ENCODE measurements around the gene TIGD4. TPM values are rescaled to one million over a fixed set of nuclear protein-coding genes. Genes with fewer than 3 reads are reported as not detected.

Gene TIGD4
- polyA plus RNA-seq (2012; ENCODE audit: low read depth, missing spikeins), result 0.22 TPM

DNA sequence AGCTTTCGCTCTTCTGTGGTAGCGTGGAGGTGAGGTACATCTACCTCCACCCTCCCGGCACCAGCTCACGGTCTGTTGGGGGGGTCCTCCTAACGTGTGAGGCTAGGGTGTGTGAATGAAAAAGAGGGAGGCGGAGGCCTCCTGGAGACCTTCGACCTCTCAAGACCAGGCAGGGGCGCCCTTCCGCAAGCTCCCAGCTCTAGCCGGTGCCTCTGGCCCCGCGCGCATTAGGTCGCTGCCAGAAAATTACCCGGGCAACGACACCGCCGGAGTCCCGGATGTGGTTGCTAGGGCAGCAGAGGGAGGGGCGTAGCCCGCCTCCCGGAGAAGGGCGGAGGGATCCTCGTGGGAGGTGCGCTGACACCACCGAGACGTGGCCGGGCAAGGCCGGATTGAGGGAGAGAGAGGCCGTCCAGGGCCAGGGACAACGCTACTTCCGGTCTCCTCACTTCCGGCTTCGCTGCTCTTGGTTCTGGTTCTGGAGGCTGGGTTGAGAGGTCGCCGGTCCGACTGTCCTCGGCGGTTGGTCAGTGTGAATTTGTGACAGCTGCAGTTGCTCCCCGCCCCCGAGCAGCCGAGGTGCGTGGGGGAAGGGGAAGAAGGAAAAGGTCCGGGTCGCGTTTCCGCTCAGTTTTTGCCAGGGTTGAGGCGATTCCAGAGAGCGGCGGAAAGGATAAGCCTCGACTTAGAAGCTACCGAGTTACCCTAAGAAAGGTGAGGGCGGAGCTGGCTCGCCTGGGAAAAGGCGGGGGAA lies at the start of gene TIGD4, which contains the start of gene ARFIP1:
Gene TIGD4 (minus strand): TSS at position 218 of the 754 bp plus-strand sequence. CDS start 8,726 bp downstream, outside the sequence.
Gene ARFIP1 (plus strand): TSS at position 442 of the 754 bp plus-strand sequence. CDS start 49,680 bp downstream, outside the sequence.
- TF ChIP-seq TAF1 (IDR thresholded peaks at IDR 0.05; ENCODE audit: low read depth, low read length), result peak; percentile 70
- TF ChIP-seq POLR2A (IDR thresholded peaks at IDR 0.05; ENCODE audit: low read depth, low read length), result no peak
- TF ChIP-seq PAX5 (IDR thresholded peaks at IDR 0.05; ENCODE audit: insufficient read depth, low read length, severe bottlenecking), result no peak
- 0 out of 2 replicates have a peak, but pooled peaks have one; percentile 31 for TF ChIP-seq POU2F2 (IDR thresholded peaks at IDR 0.05; ENCODE audit: low read depth, low read length)
- no peak for TF ChIP-seq SPI1 (IDR thresholded peaks at IDR 0.05; ENCODE audit: low read depth, low read length)
- peak; percentile 73 for TF ChIP-seq POLR2AphosphoS5 (IDR thresholded peaks at IDR 0.05; ENCODE audit: low read depth, low read length)
- peak; percentile 100 for FAIRE-seq

DNA sequence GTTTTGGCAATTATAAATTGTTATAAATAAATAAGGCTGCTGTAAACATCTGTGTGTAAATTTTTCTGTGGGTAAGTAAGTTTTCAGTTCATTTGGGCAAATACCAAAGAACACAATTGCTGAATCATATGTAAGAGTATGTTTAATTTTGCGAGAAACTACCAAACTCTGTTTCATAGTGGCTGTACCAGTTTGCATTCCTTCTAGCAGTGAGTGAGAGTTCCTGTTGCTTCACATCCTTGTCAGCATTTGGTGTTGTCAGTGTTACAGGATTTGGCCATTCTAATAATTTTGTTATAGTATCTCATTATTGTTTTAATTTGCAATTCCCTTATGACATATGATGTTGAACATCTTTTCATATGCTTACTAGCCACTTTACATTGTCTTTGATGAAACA lies 48.6 kb upstream of the TIGD4 start:
- FAIRE-seq (no peak), DNase-seq (ENCODE audit: insufficient read length, low spot score) (no peak)
- no peak for TF ChIP-seq TAF1 (IDR thresholded peaks at IDR 0.05; ENCODE audit: low read depth, low read length)
- no peak for TF ChIP-seq SPI1 (IDR thresholded peaks at IDR 0.05; ENCODE audit: low read depth, low read length)
- no peak for TF ChIP-seq POU2F2 (IDR thresholded peaks at IDR 0.05; ENCODE audit: low read depth, low read length)
- TF ChIP-seq PAX5 (IDR thresholded peaks at IDR 0.05; ENCODE audit: insufficient read depth, low read length, severe bottlenecking), result no peak
- no peak for TF ChIP-seq POLR2AphosphoS5 (IDR thresholded peaks at IDR 0.05; ENCODE audit: low read depth, low read length)
- TF ChIP-seq POLR2A (IDR thresholded peaks at IDR 0.05; ENCODE audit: low read depth, low read length), result no peak

More for the DNA sequence above, at the start of gene TIGD4, which contains the start of gene ARFIP1:
- peak; percentile 78 for DNase-seq (ENCODE audit: insufficient read length, low spot score)

DNA sequence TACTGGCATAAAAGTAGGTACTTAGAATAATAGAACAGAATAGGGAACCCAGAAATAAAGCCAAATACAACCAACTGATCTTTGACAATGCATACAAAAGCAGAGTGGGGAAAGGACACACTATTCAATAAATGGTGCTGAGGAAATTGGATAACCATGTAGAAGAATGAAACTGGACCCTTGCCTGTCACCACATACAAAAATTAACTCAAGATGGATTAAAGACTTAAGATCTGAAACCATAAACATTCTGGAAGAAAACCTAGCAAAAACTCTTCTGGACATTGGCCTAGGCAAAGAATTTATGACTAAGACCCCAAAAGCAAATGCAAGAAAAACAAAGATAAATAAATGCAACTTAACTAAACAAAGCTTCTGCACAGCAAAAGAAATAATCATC lies 45.8 kb upstream of the TIGD4 start:
- no peak for DNase-seq (ENCODE audit: insufficient read length, low spot score)
- no peak for FAIRE-seq
- no peak for TF ChIP-seq PAX5 (IDR thresholded peaks at IDR 0.05; ENCODE audit: insufficient read depth, low read length, severe bottlenecking)
- no peak for TF ChIP-seq SPI1 (IDR thresholded peaks at IDR 0.05; ENCODE audit: low read depth, low read length)
- TF ChIP-seq POU2F2 (IDR thresholded peaks at IDR 0.05; ENCODE audit: low read depth, low read length), result no peak
- TF ChIP-seq POLR2A (IDR thresholded peaks at IDR 0.05; ENCODE audit: low read depth, low read length), result no peak
- TF ChIP-seq POLR2AphosphoS5 (IDR thresholded peaks at IDR 0.05; ENCODE audit: low read depth, low read length), result no peak
- TF ChIP-seq TAF1 (IDR thresholded peaks at IDR 0.05; ENCODE audit: low read depth, low read length), result no peak

DNA sequence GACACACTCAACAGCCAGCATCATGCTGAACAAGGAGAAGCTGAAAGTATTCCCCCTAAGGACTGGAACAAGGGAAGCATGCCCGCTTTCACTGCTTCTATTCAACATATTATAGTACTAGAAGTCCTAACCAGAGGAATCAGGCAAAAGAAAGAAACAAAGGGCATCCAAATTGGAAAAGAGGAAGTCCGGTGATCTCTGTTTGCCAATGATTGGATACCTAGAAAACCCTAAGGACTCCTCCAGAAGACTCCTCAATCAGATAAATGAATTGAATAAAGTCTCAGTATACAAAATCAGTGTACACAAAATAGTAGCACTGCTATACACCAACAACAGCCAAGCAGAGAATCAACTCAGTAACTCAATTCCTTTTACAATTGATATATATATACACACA lies 45.0 kb upstream of the TIGD4 start:
- FAIRE-seq (no peak), DNase-seq (ENCODE audit: insufficient read length, low spot score) (no peak)
- TF ChIP-seq POU2F2 (IDR thresholded peaks at IDR 0.05; ENCODE audit: low read depth, low read length) (no peak), PAX5 (IDR thresholded peaks at IDR 0.05; ENCODE audit: insufficient read depth, low read length, severe bottlenecking) (no peak), SPI1 (IDR thresholded peaks at IDR 0.05; ENCODE audit: low read depth, low read length) (peak; percentile 37), POLR2AphosphoS5 (IDR thresholded peaks at IDR 0.05; ENCODE audit: low read depth, low read length) (no peak)

DNA sequence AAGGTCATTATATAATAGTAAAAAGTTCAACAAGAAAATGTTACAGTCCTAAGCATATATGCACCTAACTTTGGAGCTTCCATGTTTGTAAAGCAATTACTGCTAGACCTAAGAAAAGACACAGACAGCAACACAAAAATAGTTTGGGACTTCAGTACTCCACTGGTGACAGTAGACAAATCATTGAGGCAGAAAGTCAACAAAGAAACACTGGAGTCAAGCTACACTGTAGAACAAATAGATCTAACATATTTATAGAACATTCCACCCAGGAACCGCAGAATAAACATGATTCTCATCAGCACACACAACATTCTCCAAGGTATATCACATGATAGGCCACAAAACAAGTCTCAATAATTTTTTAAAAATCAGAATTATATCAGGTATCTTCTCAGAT lies 42.8 kb upstream of the TIGD4 start:
- no peak for TF ChIP-seq POU2F2 (IDR thresholded peaks at IDR 0.05; ENCODE audit: low read depth, low read length)
- TF ChIP-seq POLR2AphosphoS5 (IDR thresholded peaks at IDR 0.05; ENCODE audit: low read depth, low read length), result no peak
- TF ChIP-seq POLR2A (IDR thresholded peaks at IDR 0.05; ENCODE audit: low read depth, low read length), result no peak
- no peak for TF ChIP-seq PAX5 (IDR thresholded peaks at IDR 0.05; ENCODE audit: insufficient read depth, low read length, severe bottlenecking)
- TF ChIP-seq SPI1 (IDR thresholded peaks at IDR 0.05; ENCODE audit: low read depth, low read length), result no peak
- no peak for TF ChIP-seq TAF1 (IDR thresholded peaks at IDR 0.05; ENCODE audit: low read depth, low read length)
- DNase-seq (ENCODE audit: insufficient read length, low spot score) (no peak), FAIRE-seq (no peak)

DNA sequence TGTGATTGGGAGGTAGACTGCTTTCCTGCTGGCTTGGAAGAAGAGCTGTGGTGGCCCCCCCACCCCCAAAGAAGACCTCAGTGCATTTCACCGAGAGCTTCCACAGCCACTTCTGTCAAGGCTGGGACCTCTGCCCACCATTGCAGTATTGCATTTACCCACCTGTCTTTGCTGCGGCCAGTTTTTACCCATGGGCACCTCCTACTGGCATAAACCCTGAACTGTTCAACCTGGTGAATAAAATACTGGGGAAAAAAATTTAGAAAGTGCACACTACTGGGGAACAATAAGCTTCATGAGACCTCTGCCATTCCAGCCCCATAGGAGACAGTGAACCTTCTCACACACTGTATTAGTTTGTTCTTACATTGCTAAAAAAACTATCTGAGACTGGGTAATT lies 40.5 kb upstream of the TIGD4 start:
- no peak for DNase-seq (ENCODE audit: insufficient read length, low spot score)
- FAIRE-seq, result no peak
- TF ChIP-seq SPI1 (IDR thresholded peaks at IDR 0.05; ENCODE audit: low read depth, low read length), result no peak
- TF ChIP-seq PAX5 (IDR thresholded peaks at IDR 0.05; ENCODE audit: insufficient read depth, low read length, severe bottlenecking), result no peak
- no peak for TF ChIP-seq POU2F2 (IDR thresholded peaks at IDR 0.05; ENCODE audit: low read depth, low read length)
- TF ChIP-seq TAF1 (IDR thresholded peaks at IDR 0.05; ENCODE audit: low read depth, low read length), result no peak
- TF ChIP-seq POLR2A (IDR thresholded peaks at IDR 0.05; ENCODE audit: low read depth, low read length), result no peak
- TF ChIP-seq POLR2AphosphoS5 (IDR thresholded peaks at IDR 0.05; ENCODE audit: low read depth, low read length), result no peak

DNA sequence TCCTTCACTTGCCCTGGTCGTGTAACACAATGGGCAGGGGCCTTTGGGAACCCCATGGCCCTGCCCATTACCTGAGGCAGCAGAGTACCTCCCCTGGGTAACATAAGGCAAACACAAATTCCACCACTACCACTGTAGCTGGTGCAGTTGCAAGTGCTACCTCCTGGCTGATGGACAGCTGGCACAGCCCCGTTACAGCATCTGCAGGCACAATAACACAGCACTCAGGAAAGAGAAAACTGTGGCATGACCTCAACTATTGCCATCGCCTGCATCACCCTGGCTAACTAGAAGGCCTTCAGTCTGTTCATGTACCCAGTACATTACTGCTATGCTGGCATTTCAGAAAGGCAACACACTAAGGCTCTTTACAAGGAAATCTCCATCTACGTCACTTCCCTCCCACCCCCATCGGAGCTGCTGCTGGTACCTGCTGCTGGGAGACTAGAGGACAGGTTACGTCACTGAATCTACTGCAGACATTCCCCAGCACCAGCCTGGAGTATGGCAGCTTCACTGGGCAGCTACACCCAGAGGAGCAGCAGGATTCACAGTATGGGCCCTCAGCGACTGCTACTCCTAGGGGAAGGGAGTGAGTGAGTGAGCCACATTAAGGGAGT lies 39.6 kb upstream of the TIGD4 start:
- no peak for FAIRE-seq
- no peak for DNase-seq (ENCODE audit: insufficient read length, low spot score)
- TF ChIP-seq TAF1 (IDR thresholded peaks at IDR 0.05; ENCODE audit: low read depth, low read length), result no peak
- TF ChIP-seq POLR2A (IDR thresholded peaks at IDR 0.05; ENCODE audit: low read depth, low read length), result no peak
- no peak for TF ChIP-seq POLR2AphosphoS5 (IDR thresholded peaks at IDR 0.05; ENCODE audit: low read depth, low read length)
- TF ChIP-seq SPI1 (IDR thresholded peaks at IDR 0.05; ENCODE audit: low read depth, low read length), result no peak
- no peak for TF ChIP-seq PAX5 (IDR thresholded peaks at IDR 0.05; ENCODE audit: insufficient read depth, low read length, severe bottlenecking)
- no peak for TF ChIP-seq POU2F2 (IDR thresholded peaks at IDR 0.05; ENCODE audit: low read depth, low read length)

DNA sequence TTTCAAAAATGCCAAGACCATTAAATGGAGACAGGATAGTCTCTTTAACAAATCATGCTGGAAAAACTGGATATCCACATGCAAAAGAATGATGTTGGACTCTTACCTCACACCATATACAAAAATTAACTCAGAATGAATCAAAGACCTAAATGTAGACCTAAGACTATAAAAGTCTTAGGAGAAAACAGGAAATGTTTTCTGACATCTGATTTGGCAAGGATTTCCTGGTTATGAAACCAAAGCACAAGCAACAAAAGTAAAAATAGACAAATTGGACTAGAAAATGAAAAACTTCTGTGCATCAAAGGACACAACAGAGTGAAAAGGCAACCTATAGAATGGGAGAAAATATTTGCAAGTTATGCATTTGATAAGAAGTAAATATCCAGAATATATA lies 37.8 kb upstream of the TIGD4 start:
- DNase-seq (ENCODE audit: insufficient read length, low spot score) (no peak), FAIRE-seq (no peak)
- TF ChIP-seq PAX5 (IDR thresholded peaks at IDR 0.05; ENCODE audit: insufficient read depth, low read length, severe bottlenecking), result no peak
- no peak for TF ChIP-seq TAF1 (IDR thresholded peaks at IDR 0.05; ENCODE audit: low read depth, low read length)
- TF ChIP-seq POLR2AphosphoS5 (IDR thresholded peaks at IDR 0.05; ENCODE audit: low read depth, low read length), result no peak
- TF ChIP-seq POU2F2 (IDR thresholded peaks at IDR 0.05; ENCODE audit: low read depth, low read length), result no peak
- TF ChIP-seq POLR2A (IDR thresholded peaks at IDR 0.05; ENCODE audit: low read depth, low read length), result no peak
- TF ChIP-seq SPI1 (IDR thresholded peaks at IDR 0.05; ENCODE audit: low read depth, low read length), result no peak

DNA sequence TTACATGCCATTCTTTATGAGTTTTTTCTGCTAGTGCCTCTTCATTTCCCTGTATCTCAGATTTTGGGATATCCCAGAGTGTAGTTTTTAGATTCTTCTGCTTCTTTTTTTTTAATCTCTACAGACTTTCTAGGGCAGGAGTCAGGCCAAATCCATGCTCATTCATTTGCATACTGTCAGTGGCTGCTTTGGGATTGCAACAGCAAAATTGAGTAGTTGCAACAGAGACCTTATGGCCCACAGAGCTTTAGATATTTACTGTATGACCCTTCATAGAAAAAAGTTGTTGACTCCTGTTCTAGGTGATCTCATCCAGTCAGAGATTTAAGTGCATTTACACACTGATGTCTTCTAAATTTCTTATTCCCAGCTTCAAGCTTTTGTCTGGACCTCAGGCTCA lies 35.5 kb upstream of the TIGD4 start:
- no peak for DNase-seq (ENCODE audit: insufficient read length, low spot score)
- TF ChIP-seq POLR2A (IDR thresholded peaks at IDR 0.05; ENCODE audit: low read depth, low read length), result no peak
- TF ChIP-seq POU2F2 (IDR thresholded peaks at IDR 0.05; ENCODE audit: low read depth, low read length), result no peak
- no peak for TF ChIP-seq POLR2AphosphoS5 (IDR thresholded peaks at IDR 0.05; ENCODE audit: low read depth, low read length)
- TF ChIP-seq TAF1 (IDR thresholded peaks at IDR 0.05; ENCODE audit: low read depth, low read length), result no peak
- no peak for TF ChIP-seq SPI1 (IDR thresholded peaks at IDR 0.05; ENCODE audit: low read depth, low read length)
- no peak for TF ChIP-seq PAX5 (IDR thresholded peaks at IDR 0.05; ENCODE audit: insufficient read depth, low read length, severe bottlenecking)
- no peak for FAIRE-seq

All from GM12891 (cell line).